GM21528 (cell line): ENCODE measurements around the gene HOXA10.

Experiments used
- ATAC-seq: cut with Tn5 transposase; IDR thresholded peaks from one replicate; pipeline ENCODE4 v1.9.1; 2021; ENCODE audit warnings: mild to moderate bottlenecking, moderate library complexity; ENCODE audit not compliant: unreplicated experiment, low FRiP score

HOXA10 gene

GRCh38 chr7:27157702-27158431 is 16.3 kb downstream of the HOXA10 start:
- no peak for ATAC-seq

- no peak for ATAC-seq
These were observed 17.0 kb downstream of the HOXA10 start for GRCh38 chr7:27156916-27157701.

GRCh38 chr7:27156508-27156898 is 17.6 kb downstream of the HOXA10 start, which contains the start of gene HOXA7:
Gene HOXA7, minus strand, starts transcription at chr7:27156675. Its CDS starts 130 bp downstream, at chr7:27156545.
- no peak for ATAC-seq

DNA sequence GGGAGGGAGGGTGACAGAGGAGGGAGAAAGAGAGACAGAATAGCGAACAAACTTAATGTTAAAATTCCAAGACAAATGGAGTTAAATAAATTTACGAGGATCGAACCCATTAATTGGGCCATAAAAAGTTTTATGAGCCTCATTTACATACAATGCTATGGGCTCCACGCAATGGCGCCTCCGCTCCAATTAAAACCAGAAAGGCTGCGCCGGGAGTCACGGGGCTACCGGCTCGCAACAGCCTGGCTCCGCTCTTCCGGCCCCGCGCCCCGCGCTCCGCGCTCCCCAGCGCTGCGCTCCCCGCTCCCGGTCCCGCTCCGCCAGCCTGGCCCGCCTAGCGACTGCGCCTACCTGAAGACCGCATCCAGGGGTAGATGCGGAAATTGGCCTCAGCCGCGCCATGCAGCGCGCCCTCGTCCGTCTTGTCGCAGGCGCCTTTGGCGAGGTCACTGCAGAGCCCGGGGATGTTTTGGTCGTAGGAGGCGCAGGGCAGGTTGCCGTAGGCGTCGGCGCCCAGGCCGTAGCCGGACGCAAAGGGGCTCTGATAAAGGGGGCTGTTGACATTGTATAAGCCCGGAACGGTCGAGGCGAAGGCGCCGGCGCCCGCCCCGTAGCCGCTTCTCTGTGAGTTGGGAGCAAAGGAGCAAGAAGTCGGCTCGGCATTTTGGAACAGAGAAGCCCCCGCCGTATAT is 18.2 kb downstream of the HOXA10 start:
- ATAC-seq = no peak

DNA sequence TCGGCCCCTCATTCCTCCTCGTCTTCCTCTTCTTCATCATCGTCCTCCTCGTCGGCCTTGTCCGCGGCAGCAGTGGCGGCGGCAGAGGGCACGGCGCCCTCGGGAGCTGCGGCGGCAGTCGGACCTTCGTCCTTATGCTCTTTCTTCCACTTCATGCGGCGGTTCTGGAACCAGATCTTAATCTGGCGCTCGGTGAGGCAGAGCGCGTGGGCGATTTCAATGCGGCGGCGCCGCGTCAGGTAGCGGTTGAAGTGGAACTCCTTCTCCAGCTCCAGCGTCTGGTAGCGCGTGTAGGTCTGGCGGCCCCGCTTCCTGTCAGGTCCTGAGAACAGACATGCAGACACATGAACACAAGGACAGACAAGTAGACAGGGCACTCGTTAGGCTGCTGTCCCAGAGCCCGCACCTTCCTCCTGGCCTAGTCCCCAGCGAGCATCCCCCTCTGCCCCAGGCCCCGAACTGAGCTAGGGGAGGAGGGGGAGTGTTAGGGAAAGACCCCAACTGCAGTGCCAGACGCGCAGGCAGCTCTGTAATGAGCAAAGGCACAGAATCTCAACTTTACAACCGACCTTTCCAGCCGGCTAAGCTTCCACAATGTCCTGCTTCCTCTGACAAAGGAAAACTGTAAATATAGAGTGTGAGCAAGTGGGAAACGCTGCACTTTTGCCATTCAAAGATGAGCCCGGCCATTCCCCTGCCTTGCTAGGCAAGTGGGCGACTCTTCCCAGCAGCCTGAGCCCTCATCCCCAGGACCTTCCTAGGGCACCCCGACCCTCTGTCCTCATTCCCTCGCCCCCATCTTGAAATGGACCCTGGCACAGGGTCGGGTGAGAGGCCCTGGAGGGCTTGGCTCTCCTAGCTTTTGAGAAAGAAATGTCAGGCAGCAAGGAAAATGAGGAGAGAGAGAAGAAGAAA is 19.0 kb downstream of the HOXA10 start:
- no peak for ATAC-seq

DNA sequence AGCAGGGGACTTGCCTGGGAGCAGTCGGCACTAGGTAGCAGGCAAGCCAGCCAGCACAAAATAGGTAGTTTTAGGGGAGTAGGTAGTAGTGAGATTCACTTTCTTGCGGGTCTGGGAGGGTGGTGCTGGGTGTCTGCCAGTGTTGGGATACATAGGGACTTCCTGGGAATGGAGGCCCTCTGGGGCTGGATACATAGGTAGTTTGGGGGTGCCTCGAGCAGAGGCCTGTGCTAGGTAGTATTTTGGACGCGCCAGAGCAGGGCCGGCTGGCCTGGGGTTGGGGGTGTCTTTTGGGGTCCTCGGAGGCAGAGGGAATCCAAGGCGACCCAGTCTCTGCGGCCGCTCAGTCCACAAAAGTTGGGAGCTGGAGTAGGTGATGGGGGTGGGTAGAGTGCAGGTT is 19.8 kb downstream of the HOXA10 start:
- no peak for ATAC-seq

- ATAC-seq = no peak
These were observed 20.6 kb downstream of the HOXA10 start for GRCh38 chr7:27153526-27153925.

DNA sequence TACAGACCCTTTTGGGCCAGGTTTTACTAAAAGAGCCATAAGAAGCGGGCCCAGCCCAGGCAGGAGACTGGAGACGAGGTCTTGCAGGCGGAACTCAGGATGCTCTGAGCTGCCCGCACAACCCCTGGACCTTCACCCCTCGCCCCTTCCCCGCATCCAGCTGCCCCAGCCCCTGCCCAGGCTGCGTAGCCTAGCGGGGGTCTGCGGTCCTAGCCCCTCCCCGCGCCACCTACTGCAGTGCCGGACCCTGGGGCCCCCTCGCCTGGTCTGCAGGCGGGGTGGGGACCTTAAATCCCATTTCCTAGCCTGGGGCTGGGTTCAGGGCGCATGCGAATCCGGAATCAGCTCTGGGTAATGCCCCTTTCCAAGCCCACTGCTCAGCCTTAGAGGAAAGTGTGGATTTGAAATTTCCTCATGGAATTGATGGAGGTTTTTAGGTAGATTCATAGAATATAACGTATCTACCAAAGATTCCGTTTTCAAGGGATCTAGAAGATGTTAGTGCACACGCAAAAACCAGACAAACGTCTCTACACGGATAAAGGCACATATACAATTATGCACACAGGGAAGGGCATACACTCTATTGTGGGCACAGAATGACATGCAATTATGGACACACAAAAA is 21.2 kb downstream of the HOXA10 start:
- ATAC-seq = no peak

- no peak for ATAC-seq
These were observed 21.9 kb downstream of the HOXA10 start, which contains the start of gene HOXA3 for GRCh38 chr7:27151931-27152815. Gene HOXA3, minus strand, starts transcription at chr7:27152583. Its CDS starts 41,943 bp downstream, at chr7:27110640.

DNA sequence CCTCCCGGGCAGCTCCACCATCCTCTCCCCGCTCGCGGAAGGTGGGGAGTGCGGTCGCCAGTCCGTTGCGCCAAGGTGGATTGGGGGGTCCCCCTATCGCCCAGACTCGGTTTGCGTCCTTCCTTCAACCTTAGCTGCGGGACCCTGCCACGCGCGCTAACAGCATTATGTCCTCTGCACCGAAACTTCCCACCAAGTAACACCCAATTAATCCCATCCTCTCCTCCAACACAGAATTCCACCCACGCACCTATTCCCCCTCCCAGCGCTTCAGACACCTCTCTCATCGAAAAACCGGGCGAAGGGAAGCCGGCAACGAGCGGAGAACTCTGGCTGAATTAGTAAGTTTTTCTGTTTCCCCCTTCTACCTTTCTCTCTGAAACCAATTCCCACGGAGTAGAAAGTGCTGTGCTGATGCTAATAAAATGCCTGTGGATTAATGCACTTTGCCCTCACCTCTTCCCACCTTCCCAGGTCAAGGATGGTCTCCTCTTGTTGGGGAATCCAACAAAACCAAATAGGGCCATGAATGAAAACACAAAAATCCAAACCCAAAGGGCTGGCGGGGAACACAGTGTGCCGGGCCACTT is 22.7 kb downstream of the HOXA10 start:
- no peak for ATAC-seq

DNA sequence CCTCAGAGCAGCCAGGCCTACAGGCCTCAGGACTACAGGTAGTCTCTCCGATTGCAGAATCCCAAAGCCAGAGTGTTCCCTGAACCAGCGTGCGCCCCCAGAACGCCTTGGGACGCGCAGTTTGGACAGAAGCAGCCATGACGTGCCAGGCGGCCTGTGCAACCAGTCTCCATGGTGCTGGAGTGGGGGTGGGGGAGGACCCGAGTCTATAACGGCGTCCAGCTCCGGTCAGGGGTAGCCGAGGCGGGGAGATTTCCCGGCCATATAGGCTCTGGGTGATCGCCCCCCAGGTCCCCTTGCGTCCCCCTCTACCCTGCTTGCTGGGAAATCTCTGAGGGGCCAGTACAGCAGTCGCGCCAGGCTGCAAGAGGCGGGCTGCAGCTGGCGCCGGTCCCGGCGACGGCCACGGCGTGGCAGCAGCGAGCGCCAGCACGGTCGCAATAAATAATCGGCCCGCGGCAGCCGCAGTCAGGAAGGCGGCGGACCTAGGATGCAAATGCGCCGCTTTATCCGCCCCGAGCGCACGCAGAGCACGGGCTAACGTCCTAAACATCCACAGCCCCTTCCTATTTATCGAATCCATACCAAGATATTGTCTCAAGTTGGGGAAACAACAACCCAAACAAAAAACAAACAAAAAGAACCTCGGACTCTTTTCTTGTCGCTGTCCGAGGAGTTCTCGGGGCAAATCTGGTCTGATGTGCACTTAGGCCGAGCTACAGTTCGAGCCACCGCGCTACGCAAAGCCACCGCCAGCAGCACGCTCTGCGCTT is 23.4 kb downstream of the HOXA10 start:
- ATAC-seq = no peak

- no peak for ATAC-seq
These were observed 24.1 kb downstream of the HOXA10 start for GRCh38 chr7:27149842-27150567.

DNA sequence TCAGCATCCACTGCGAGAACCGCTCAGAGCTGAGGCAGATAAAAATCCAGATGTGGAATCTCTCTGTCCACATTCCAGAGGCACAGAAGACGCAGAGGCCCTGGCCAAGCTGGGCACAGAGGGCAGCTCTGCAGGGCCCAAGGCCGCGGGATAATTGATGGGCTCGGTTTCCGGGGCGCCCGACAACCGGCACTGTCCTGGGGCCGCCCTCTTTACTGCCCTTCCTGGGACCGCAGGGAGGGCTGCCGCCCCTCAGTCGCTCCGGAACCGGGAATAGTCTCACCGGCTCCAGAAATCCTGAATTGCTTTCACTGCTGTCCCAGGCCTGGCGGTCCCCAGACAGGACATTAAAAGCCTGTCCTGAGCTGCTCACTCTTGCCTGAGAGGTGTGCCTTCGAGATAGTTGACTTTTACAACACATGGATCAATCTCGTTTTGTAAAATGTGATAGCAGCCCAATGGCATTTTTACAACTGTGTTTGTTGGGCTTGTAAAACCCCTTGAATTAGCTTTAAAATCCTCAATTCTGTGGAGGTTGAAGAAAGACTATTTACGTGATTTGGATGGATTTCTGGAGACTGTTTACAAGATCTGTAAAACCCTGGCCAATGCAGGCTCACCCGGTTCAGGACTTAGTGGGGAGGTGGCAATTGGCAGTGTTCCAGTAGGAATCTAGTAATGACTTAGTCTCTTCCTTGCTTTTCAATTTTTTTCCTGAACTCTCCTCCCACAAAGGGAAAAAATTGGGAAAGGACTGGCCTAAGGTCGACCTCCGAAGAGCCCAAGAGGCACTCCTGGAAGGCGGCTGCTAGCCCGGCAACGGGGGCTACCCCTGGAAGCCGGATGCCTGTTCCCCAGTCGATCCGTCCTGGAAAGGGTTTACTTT is 25.1 kb downstream of the HOXA10 start:
- ATAC-seq = no peak

DNA sequence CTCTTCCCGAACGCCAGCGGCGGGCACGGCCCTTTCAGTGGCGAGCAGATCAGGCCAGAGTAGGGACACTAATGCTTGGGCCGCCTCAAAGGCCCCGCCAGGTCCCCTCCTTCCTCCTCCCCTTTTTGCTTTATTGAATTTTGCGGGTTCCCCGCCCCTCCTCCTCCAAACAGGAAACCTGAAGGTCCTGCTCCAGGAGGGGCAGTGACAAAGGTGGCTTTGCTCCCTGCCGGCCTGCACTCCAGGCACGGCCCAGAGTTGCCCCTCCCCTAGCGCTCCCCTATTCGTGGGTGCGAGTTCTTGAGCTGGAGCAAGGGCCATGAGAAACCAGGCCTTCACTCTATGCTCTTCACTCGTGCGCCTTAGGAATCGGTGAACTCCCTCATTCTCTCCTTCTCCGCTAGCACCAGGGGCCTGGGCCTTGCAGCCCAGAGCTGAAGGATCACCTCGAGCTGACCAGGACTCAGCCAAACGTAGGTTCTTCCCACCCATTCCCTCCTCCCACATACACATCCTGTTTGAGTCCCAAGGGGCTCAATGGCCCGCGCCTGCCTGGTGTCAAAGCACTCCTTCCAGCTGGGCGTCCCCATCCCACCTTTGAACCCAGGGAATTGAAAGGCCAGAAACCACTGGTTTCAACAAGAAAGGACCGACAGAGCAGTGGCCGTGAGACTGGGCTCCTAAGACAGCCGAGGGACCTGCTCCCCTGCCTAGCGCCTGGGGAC is 25.9 kb downstream of the HOXA10 start:
- no peak for ATAC-seq
